ENCODE measurements around the gene KANSL1L.

DNA sequence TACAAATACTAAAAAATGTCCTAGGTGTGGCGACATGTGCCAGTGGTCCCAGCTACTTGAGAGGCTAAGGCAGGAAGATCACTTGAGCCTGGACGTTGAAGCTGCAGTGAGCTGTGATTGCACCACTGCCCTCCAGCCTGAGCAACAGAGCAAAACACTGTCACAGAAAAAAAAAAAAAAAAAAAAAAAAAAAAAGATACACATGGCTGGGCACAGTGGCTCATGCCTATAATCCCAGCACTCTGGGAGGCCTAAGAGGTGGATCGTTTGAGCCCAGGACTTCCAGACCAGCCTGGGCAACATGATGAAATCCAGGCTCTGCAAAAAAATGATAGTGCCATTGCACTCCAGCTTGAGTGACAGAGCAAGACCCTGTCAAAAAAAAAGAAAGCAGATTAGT lies 13.7 kb downstream of the KANSL1L start:
- TF ChIP-seq, protein P1, sequence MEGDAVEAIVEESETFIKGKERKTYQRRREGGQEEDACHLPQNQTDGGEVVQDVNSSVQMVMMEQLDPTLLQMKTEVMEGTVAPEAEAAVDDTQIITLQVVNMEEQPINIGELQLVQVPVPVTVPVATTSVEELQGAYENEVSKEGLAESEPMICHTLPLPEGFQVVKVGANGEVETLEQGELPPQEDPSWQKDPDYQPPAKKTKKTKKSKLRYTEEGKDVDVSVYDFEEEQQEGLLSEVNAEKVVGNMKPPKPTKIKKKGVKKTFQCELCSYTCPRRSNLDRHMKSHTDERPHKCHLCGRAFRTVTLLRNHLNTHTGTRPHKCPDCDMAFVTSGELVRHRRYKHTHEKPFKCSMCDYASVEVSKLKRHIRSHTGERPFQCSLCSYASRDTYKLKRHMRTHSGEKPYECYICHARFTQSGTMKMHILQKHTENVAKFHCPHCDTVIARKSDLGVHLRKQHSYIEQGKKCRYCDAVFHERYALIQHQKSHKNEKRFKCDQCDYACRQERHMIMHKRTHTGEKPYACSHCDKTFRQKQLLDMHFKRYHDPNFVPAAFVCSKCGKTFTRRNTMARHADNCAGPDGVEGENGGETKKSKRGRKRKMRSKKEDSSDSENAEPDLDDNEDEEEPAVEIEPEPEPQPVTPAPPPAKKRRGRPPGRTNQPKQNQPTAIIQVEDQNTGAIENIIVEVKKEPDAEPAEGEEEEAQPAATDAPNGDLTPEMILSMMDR (IDR thresholded peaks at IDR 0.05; ENCODE audit: low read length): no peak
- no peak for TF ChIP-seq EZH2 (IDR thresholded peaks at IDR 0.05; ENCODE audit: borderline replicate concordance, low read length)

Data from OCI-LY1 (cell line).